Neuronal stem cell (in vitro differentiated cells): ENCODE measurements around the gene ESYT3.
A peak's percentile ranks its signal among the peaks of the same experiment; 100 is the strongest.

Source experiments
- DNase-seq: peaks from one replicate; pipeline ENCODE4 v3.0.0-alpha.2; 2013; ENCODE audit warnings: low spot score
- H2AFZ ChIP-seq: one replicate; pipeline ENCODE4 v1.6.1; 2013; ENCODE audit warnings: mild to moderate bottlenecking, low read length, inconsistent platforms
- H2AK5ac ChIP-seq: 2 replicates; pipeline ENCODE4 v1.6.1; 2013; ENCODE audit warnings: low read depth, mild to moderate bottlenecking, inconsistent platforms, low read length, moderate library complexity, mixed read lengths
- H2BK120ac ChIP-seq: 2 replicates; pipeline ENCODE4 v1.6.1; 2013; ENCODE audit warnings: low read depth, mild to moderate bottlenecking, inconsistent platforms, low read length, moderate library complexity, mixed read lengths
- H2BK12ac ChIP-seq: one replicate; pipeline ENCODE4 v1.6.1; 2013; ENCODE audit warnings: low read length, inconsistent platforms
- H2BK15ac ChIP-seq: 2 replicates; pipeline ENCODE4 v1.6.1; 2013; ENCODE audit warnings: mild to moderate bottlenecking, low read length, inconsistent platforms, mixed read lengths
- H2BK5ac ChIP-seq: one replicate; pipeline ENCODE4 v1.6.1; 2013; ENCODE audit warnings: inconsistent platforms, mild to moderate bottlenecking, low read length, moderate library complexity
- H3K14ac ChIP-seq: one replicate; pipeline ENCODE4 v1.6.1; 2013; ENCODE audit warnings: low read length, inconsistent platforms
- H3K18ac ChIP-seq: 2 replicates; pipeline ENCODE4 v1.6.1; 2013; ENCODE audit warnings: low read length, inconsistent platforms
- H3K23ac ChIP-seq: 2 replicates; pipeline ENCODE4 v1.6.1; 2013; ENCODE audit warnings: low read depth, mild to moderate bottlenecking, mixed read lengths, low read length, inconsistent platforms; ENCODE audit not compliant: poor library complexity
- H3K27ac ChIP-seq: replicated peaks from 3 replicates; pipeline ENCODE4 v1.5.1; 2013; ENCODE audit warnings: low read length, inconsistent platforms
- H3K27me3 ChIP-seq, 3 experiments: 2 replicates each; pipeline ENCODE4 v1.6.1; 2013; ENCODE audit warnings: low read length in 3 of 3, mild to moderate bottlenecking in 2 of 3, inconsistent platforms in 1 of 3, low read depth in 1 of 3, mixed read lengths in 1 of 3, moderate library complexity in 1 of 3; ENCODE audit not compliant: control insufficient read depth in 3 of 3, insufficient read depth in 3 of 3
- H3K36me3 ChIP-seq, 2 donors: replicated peaks in 1 of 2; 2 replicates each; pipeline ENCODE4 v1.6.1; 2013; ENCODE audit warnings: low read length in 2 of 2; ENCODE audit not compliant: control insufficient read depth in 2 of 2, insufficient read depth in 2 of 2
- H3K4ac ChIP-seq: 2 replicates; pipeline ENCODE4 v1.6.1; 2013; ENCODE audit warnings: inconsistent platforms, mild to moderate bottlenecking, low read length, moderate library complexity
- H3K4me1 ChIP-seq, 2 donors: 1 replicate in 1 of 2; 2 replicates in 1 of 2; pipeline ENCODE4 v1.6.1; 2013; ENCODE audit warnings: low read length in 2 of 2, low read depth in 1 of 2; ENCODE audit not compliant: control insufficient read depth in 2 of 2, insufficient read depth in 1 of 2
- H3K4me2 ChIP-seq: one replicate; pipeline ENCODE4 v1.6.1; 2013; ENCODE audit warnings: mild to moderate bottlenecking, low read length, inconsistent platforms; ENCODE audit not compliant: insufficient read depth, poor library complexity, severe bottlenecking
- H3K4me3 ChIP-seq, 2 donors: 2 replicates each; pipeline ENCODE4 v1.5.1; 2013; ENCODE audit warnings: low read length in 2 of 2, mild to moderate bottlenecking in 2 of 2, inconsistent platforms in 1 of 2, moderate library complexity in 1 of 2
- H3K79me1 ChIP-seq: one replicate; pipeline ENCODE4 v1.6.1; 2013; ENCODE audit warnings: low read depth, mild to moderate bottlenecking, inconsistent platforms, low read length, moderate library complexity
- H3K9ac ChIP-seq: one replicate; pipeline ENCODE4 v1.6.1; 2013; ENCODE audit warnings: mild to moderate bottlenecking, low read depth, low read length, inconsistent platforms; ENCODE audit not compliant: poor library complexity
- H3K9me3 ChIP-seq, 2 donors: replicated peaks in 1 of 2; 2 replicates each; pipeline versions ENCODE3 to v1.6.1; 2013; ENCODE audit warnings: low read length in 2 of 2, mild to moderate bottlenecking in 2 of 2, inconsistent platforms in 1 of 2, low read depth in 1 of 2, mixed read lengths in 1 of 2, moderate library complexity in 1 of 2; ENCODE audit not compliant: control insufficient read depth in 2 of 2, insufficient read depth in 1 of 2
- H4K8ac ChIP-seq: one replicate; pipeline ENCODE4 v1.6.1; 2013; ENCODE audit warnings: low read depth, mild to moderate bottlenecking, inconsistent platforms, low read length, moderate library complexity
- H4K91ac ChIP-seq: one replicate; pipeline ENCODE4 v1.6.1; 2013; ENCODE audit warnings: low read length, low read depth, mild to moderate bottlenecking, inconsistent platforms; ENCODE audit not compliant: poor library complexity
- WGBS, 2 donors: extraction: QIAGEN DNeasy Blood & Tissue Kit; methylation state at CpG; one replicate each; pipeline ENCODE4 v1.1.7; 2013; ENCODE audit warnings: missing lambda C conversion rate in 2 of 2, mixed read lengths in 1 of 2; ENCODE audit not compliant: insufficient read length in 2 of 2, insufficient replicate concordance in 1 of 2; ENCODE audit errors: extremely low coverage in 2 of 2; 5-methylcytosine and 5-hydroxymethylcytosine counted together

ESYT3 gene

DNA sequence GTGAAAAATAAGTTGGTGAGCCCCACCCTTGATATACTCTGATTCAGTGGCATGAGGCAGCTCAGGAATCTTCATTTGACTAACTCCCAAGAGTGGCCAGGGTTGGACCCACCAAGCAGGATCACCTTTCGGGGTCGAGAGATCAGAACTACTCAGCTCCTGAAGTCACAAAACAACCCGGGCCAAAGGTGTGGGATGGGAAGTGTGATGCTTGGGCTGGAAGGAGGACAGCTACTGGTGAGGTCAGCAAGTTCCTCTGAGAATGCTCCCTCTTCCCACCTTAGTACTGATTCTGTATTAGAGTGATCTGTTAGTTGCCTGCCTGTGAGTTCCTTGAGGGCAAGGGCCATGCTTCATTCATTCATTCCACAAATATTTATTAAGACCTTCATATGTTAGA lies 15.1 kb downstream of the ESYT3 start:
- no peak overlapping the region for H3K18ac ChIP-seq
- no CpG with 5 or more reads among the region's 3 CpGs for WGBS, 2 donors
- H3K27me3 ChIP-seq = peaks cover 0 to 29% (median 0%) of the 10 kb centered on the region in 3 experiments
- no peak overlapping the region for H3K4ac ChIP-seq
- no peaks in the 10 kb centered on the region for H3K36me3 ChIP-seq
- no peaks in the 10 kb centered on the region for H3K79me1 ChIP-seq
- H3K27ac ChIP-seq = no peak overlapping the region
- no peak overlapping the region for H4K91ac ChIP-seq
- H3K9me3 ChIP-seq = no peaks in the 10 kb centered on the region
- H3K23ac ChIP-seq = no peak overlapping the region
- DNase-seq = no peak
- H2BK5ac ChIP-seq = no peak overlapping the region
- H3K9ac ChIP-seq = no peak overlapping the region
- H3K4me3 ChIP-seq = peak overlapping the region in 1 of 2 donors; percentile 35
- no peak overlapping the region for H2BK120ac ChIP-seq
- H4K8ac ChIP-seq = no peak overlapping the region
- H2BK12ac ChIP-seq = no peak overlapping the region
- H2BK15ac ChIP-seq = no peak overlapping the region
- no peak overlapping the region for H3K4me2 ChIP-seq
- H2AFZ ChIP-seq = no peak overlapping the region
- H3K4me1 ChIP-seq = no peaks in the 10 kb centered on the region
- H2AK5ac ChIP-seq = no peak overlapping the region
- no peak overlapping the region for H3K14ac ChIP-seq

DNA sequence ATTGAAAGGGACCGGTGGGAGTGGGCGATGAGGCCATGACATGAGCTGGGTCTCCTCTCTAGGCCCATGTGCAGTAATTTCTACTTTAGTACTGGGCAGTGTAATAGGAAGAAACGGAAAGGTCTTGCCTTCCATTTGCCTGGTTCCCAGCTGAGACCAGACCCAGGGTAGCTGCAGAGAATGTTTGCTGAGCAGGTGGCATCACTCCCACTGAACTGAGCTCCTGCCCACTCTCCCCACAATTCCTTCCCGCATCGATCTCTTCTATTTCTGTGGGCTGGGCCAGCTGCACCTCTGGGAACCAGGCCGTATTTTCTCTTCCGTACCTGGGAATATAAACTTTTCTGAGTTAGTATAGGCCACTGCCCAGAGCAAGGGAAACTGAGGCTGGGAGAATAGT lies 15.8 kb downstream of the ESYT3 start:
- no peak overlapping the region for H2AK5ac ChIP-seq
- H2BK15ac ChIP-seq = no peak overlapping the region
- H3K14ac ChIP-seq = no peak overlapping the region
- no peak overlapping the region for H4K91ac ChIP-seq
- no peak overlapping the region for H3K4ac ChIP-seq
- no peak overlapping the region for H3K23ac ChIP-seq
- no peaks in the 10 kb centered on the region for H3K9me3 ChIP-seq
- no peak overlapping the region for H3K4me3 ChIP-seq
- H2BK5ac ChIP-seq = no peak overlapping the region
- H3K36me3 ChIP-seq = no peaks in the 10 kb centered on the region
- WGBS, 2 donors = no CpG with 5 or more reads among the region's 7 CpGs
- H3K18ac ChIP-seq = no peak overlapping the region
- H3K9ac ChIP-seq = no peak overlapping the region
- H3K27ac ChIP-seq = no peak overlapping the region
- no peak overlapping the region for H4K8ac ChIP-seq
- no peak for DNase-seq
- H3K79me1 ChIP-seq = no peaks in the 10 kb centered on the region
- no peak overlapping the region for H2AFZ ChIP-seq
- no peak overlapping the region for H2BK120ac ChIP-seq
- H3K27me3 ChIP-seq = peaks cover 0 to 22% (median 0%) of the 10 kb centered on the region in 3 experiments
- no peaks in the 10 kb centered on the region for H3K4me1 ChIP-seq
- no peak overlapping the region for H3K4me2 ChIP-seq
- H2BK12ac ChIP-seq = no peak overlapping the region

DNA sequence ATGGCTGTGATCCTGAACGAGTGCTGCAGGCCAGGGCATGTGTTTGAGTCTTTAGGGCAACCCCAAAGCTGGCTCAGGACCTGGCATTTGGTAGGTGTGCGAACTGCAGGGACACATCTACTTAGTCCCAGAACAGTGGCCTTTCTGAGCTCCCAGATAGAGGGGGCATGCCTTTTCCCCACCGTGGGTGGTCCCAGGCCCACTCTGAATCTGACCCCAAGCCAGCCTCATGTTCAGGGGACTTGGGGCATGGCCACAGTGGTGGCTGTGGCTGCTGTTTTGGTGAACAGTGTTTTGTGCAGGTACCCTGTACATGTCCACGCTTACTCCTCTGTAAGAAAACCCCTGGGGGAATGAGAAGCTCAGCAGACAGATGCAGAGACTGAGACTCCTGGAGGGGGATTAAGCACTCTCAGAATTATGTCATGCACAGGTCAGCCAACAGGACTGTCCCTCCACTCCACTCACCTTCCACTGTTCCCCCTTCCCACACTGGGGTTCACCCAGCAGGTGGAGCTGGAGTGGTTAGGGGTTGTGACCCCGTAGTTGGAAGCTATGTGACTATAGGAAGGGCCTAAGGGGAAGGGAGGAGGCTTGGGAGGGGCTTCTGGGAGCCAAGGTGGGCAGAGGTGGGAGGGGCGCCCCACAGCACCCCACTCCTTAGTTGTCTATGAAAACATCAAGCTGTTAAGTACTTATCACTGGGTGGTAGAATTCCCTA lies 16.4 kb downstream of the ESYT3 start:
- H3K9ac ChIP-seq = no peak overlapping the region
- no peak overlapping the region for H4K91ac ChIP-seq
- no peaks in the 10 kb centered on the region for H3K9me3 ChIP-seq
- H3K18ac ChIP-seq = peak overlapping the region; percentile 5
- no peak overlapping the region for H3K4me3 ChIP-seq
- no peak overlapping the region for H3K4ac ChIP-seq
- no peak overlapping the region for H4K8ac ChIP-seq
- DNase-seq = no peak
- no peak overlapping the region for H3K14ac ChIP-seq
- H3K27ac ChIP-seq = no peak overlapping the region
- no peak overlapping the region for H2BK120ac ChIP-seq
- no peak overlapping the region for H3K4me2 ChIP-seq
- no peak overlapping the region for H2BK15ac ChIP-seq
- H3K4me1 ChIP-seq = no peaks in the 10 kb centered on the region
- H2AFZ ChIP-seq = no peak overlapping the region
- no peaks in the 10 kb centered on the region for H3K79me1 ChIP-seq
- WGBS, 2 donors = no CpG with 5 or more reads among the region's 6 CpGs
- H3K23ac ChIP-seq = no peak overlapping the region
- no peak overlapping the region for H2BK12ac ChIP-seq
- no peaks in the 10 kb centered on the region for H3K36me3 ChIP-seq
- H3K27me3 ChIP-seq = peaks cover 0 to 20% (median 0%) of the 10 kb centered on the region in 3 experiments
- H2AK5ac ChIP-seq = no peak overlapping the region
- no peak overlapping the region for H2BK5ac ChIP-seq

DNA sequence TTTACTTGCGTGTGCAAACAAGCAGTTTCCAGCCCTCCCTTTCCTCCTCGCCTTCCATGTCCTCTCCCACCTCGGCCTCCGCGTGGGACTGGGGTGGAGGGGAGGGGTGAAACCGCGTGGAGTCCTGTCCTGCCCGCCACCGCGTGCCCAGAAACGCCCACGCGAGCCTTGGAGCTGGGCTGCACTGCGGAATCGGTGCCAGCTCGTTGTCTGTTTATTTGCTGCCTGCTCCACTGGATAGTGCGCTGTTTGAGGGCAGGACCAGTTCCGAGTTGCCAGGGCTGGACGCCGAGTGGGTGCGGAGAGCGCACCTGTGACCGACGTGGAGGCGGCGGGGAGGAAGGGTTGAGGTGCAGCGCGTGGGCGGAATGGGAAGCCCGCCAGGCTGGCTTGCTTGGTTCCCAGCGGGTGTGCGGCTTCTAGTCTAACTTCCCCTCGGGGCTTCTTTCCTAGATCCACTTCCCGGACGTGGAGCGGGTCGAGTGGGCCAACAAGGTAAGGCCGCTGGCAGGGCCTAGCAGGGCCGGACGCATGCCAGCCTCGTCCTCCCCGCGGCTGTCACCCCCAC lies 17.3 kb downstream of the ESYT3 start:
- Histone ChIP-seq H3K14ac (peak overlapping the region; percentile 97), H3K18ac (peak overlapping the region; percentile 65), H3K4me1 (no peaks in the 10 kb centered on the region), H2BK5ac (no peak overlapping the region), H3K4ac (peak overlapping the region; percentile 2), H3K36me3 (no peaks in the 10 kb centered on the region), H3K23ac (peak overlapping the region; percentile 44), H3K9me3 (no peaks in the 10 kb centered on the region), H3K79me1 (no peaks in the 10 kb centered on the region), H3K4me2 (no peak overlapping the region), H2BK15ac (no peak overlapping the region), H2AK5ac (no peak overlapping the region), H2BK120ac (peak overlapping the region; percentile 74), H4K8ac (no peak overlapping the region), H4K91ac (no peak overlapping the region), H3K9ac (peak overlapping the region; percentile 34), H2BK12ac (no peak overlapping the region), H3K27ac (no peak overlapping the region), H2AFZ (no peak overlapping the region), H3K4me3 (no peak overlapping the region), H3K27me3 (peaks cover 0 to 20% (median 0%) of the 10 kb centered on the region in 3 experiments)
- no CpG with 5 or more reads among the region's 43 CpGs for WGBS, 2 donors
- no peak for DNase-seq
